NCI-H2107 treated with DMSO at 0.1 percent for 48 hours (cell line): ENCODE measurements around the gene STIM1.
"Not testable (repeated sequence)": the region's sequence is repeated elsewhere in the genome, so short reads cannot be mapped to it uniquely, and the experiment has no call there.

Source experiments
- DNase-seq: peaks from one replicate; lab custom pipeline; 2025; ENCODE audit not compliant: unreplicated experiment; lab: John Stamatoyannopoulos, UW

The STIM1 gene

GRCh38 chr11:3970108-3970507 is 114.6 kb downstream of the STIM1 start:
- DNase-seq: no peak

DNA sequence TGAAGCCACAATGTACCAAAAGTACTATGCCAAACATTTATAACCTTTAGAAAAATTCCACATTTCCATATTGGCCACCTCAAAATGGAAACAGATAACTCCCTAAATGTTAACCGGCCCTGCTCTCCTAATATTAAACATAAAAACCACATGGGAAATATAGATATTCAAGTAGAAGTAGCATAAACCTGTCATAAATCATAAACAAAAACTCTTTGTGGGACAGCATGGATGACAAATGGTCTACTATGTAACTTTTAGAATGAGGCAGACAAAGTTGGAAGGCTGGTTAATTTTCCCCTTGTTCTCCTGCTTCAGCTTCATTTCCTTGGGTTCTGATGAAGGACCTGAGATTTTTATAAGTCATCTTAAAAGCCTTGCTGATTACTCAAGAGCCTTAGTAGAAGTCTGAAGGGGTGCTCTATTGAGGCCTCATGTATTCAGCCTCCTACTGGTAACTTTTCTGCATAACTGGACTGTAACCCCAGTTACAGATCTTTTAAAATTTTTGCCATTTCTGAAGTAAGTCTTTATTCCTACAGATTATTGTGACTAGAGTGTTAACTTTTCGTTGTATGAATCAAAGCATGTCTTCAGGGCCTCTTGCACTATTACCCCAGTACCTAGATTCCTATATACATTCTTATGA is 116.4 kb downstream of the STIM1 start:
- no peak for DNase-seq

DNA sequence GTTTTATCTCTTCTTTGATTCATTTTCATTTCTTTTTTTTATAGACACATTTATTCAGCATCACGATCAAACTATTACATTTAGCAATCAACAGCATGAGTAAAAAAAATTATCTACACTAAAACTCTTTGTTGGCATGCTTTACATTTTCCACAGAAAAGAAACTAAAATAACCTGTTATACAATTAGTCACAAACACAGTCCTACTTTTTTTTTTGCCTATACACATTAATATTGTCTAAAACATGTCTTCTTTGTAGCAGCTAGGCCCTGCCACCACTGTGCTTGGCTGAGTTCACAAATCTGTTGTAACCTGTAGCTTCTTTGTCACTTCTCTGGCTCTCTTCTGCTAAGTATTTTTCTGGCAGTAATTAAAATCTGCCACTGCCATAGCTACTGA is 117.0 kb downstream of the STIM1 start:
- DNase-seq: no peak

DNA sequence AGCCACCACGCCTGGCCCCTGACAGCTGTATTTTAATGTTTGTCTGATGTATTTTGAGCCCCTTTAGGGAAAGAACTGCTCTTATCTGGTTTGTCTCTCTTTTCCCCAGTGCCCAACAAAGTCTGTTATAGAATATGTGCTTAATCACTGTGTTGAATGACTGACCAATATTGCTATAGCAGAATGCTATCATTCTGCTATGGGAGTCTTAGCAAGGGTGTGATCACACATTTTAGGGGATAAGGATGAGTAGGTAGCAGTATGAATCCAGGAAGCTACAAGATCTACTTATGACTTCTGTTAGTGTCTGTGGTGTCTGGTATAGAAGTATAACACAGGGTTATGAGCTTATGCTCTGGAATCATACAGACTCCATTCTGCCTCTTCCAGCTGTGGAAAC is 121.6 kb downstream of the STIM1 start:
- no peak for DNase-seq

GRCh38 chr11:3981084-3981633 is 125.7 kb downstream of the STIM1 start:
- DNase-seq: no peak

GRCh38 chr11:3982431-3982830 is 127.0 kb downstream of the STIM1 start:
- no peak for DNase-seq

- no peak for DNase-seq
Observed at GRCh38 chr11:3983101-3983500, 127.6 kb downstream of the STIM1 start.

DNA sequence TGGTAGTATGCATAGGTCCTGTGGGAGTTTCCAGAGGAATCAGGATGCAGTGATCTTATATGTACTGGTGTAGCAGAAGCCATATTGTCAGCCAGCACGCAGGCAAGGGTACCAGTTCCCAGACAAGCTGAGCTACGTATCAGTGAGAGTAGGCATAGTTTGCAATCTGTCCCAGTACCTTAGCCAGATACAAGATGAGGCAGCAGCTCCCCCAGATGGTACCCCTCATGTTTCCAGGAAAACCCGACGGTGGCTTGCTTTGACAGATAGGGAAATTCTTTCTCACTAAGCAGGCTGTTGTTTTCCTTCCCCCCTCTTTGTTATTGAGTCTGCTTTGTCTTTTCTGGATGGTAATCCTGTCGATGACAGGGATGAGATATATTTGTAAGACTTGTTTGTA is 129.4 kb downstream of the STIM1 start:
- no peak for DNase-seq

GRCh38 chr11:3985631-3986030 is 130.2 kb downstream of the STIM1 start:
- DNase-seq: no peak

- no peak for DNase-seq
Observed at GRCh38 chr11:3986301-3986700, 130.8 kb downstream of the STIM1 start.

GRCh38 chr11:3989276-3989920 is 133.9 kb downstream of the STIM1 start:
- no peak for DNase-seq

DNA sequence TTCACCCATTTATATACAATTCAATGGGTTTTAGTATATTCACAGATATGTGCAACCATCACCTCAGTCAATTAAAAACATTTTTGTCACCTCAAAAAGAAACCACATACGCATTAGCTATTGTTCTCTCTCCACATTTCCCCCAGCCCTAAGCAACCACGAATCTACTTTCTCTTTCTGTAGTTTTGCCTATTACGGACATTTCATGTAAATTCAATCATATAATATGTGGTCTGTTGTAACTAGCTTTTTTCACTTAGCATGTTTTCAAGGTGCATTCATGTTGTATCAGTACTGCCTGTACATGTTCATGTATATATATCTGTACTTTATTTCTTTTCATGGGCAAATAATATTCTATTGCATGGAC is 134.4 kb downstream of the STIM1 start:
- no peak for DNase-seq

DNA sequence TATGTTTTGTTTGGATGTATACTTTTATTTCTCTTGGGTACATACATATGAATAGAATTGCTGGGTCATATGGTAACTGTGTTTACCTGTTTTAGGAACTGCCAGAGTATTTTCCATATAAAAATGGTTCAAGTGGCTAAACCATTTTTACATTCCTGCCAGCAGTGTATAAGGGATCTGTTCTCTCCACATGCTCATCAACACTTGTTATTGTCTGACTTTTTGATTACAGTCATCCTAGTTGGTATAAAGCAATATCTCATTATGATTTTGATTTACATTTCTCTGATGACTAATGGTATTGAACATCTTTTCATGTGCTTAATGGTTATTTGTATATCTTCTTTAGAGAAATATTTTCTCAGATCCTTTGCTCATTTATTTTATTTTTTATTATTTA is 134.9 kb downstream of the STIM1 start:
- DNase-seq: no peak

- no peak for DNase-seq
Observed at GRCh38 chr11:3992964-3993363, 137.5 kb downstream of the STIM1 start.

- DNase-seq: no peak
Observed at GRCh38 chr11:3994030-3994640, 138.7 kb downstream of the STIM1 start.

DNA sequence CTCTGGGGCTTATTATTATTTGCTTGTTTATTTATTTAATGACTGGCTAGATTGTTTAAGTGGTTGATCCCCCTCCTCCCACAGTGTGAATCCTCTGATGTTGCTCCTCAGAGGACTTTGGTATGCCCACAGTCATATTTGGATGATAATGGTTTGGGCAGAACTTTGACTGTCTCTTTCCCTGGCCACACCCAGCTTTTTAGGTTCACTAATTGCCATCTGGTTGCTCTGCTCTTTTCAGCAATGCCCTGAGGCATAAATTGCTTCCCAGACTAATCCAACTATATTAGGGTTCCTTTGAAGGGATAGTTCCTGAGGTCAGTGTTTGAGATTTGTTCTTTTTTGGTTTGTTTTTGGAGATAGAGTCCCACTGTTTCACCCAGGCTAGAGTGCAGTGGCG is 139.8 kb downstream of the STIM1 start:
- no peak for DNase-seq

DNA sequence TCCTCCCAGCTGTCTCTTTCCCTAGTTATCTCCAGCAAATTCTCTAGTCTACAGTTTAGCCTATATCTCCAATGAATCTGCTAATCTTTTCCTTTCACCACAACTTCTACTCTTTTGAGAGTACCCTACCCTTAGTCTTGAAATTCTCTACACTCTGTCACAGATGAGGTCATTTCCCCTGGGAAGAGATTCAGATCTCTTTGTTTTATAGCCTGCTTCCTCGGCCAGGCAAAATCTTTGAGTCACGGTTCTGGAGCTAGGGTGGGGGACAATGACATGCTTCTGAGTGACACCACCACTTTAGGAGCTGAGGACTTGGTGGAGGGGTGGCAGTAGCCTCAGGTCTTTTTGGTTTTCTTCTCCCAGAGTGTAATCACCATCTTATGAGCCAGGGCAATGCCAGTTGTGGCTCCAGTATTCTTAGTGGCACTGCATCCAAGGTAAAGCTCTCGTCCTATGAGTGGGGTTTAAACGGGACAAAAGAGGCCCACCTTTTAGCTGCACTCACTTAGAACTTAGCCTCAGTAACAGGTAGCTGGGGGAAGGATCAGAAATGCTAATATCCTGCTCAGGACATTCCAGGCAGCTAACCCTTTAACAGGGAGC is 140.6 kb downstream of the STIM1 start:
- no peak for DNase-seq

DNA sequence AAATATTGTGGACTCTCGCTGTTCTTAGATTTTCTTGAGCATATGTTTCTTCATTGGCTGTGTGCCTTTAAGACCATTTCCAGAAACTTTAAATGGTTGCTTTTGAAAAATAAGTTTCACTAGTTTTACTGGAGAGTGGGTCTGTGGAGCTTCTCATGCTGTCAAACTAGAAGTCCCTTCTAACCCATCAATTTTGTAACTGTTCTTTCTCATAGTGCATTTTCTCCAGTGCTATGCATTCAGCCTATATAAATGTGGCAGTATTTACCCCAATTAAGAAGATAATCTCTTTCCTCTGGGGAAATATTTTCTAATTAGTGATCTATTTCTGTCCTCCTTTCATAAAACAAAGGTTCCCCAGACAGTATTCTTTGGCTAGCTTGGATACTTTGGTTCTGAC is 141.2 kb downstream of the STIM1 start:
- DNase-seq: no peak

DNA sequence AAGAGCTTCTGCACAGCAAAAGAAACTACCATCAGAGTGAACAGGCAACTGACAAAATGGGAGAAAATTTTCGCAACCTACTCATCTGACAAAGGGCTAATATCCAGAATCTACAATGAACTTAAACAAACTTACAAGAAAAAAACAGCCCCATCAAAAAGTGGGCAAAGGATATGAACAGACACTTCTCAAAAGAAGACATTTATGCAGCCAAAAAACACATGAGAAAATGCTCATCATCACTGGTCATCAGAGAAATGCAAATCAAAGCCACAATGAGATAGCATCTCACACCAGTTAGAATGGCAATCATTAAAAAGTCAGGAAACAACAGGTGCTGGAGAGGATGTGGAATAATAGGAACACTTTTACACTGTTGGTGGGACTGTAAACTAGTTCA is 149.3 kb downstream of the STIM1 start:
- DNase-seq: not testable (repeated sequence)

GRCh38 chr11:4006946-4007680 is 151.6 kb downstream of the STIM1 start:
- DNase-seq: no peak

GRCh38 chr11:4008116-4008515 is 152.7 kb downstream of the STIM1 start:
- DNase-seq: no peak
